GM19240 (cell line): Measurements from ENCODE around the gene XPR1.

Source experiments
- DNase-seq: peaks from one replicate; pipeline ENCODE4 v3.0.0; 2011; ENCODE audit warnings: low spot score; ENCODE audit not compliant: insufficient read length

The XPR1 gene

GRCh38 chr1:180884588-180885300, 252.9 kb downstream of the XPR1 start:
- no peak for DNase-seq

GRCh38 chr1:180886338-180886737, 254.5 kb downstream of the XPR1 start:
- no peak for DNase-seq

- no peak for DNase-seq
Observed at GRCh38 chr1:180887841-180888240, 256.0 kb downstream of the XPR1 start.

GRCh38 chr1:180888870-180889269, 257.0 kb downstream of the XPR1 start:
- no peak for DNase-seq

GRCh38 chr1:180889325-180889724, 257.5 kb downstream of the XPR1 start:
- no peak for DNase-seq

- no peak for DNase-seq
Observed at GRCh38 chr1:180892272-180892671, 260.4 kb downstream of the XPR1 start.

GRCh38 chr1:180892675-180893074, 260.9 kb downstream of the XPR1 start:
- DNase-seq: no peak

GRCh38 chr1:180893614-180894013, 261.8 kb downstream of the XPR1 start:
- DNase-seq: no peak

GRCh38 chr1:180896161-180896560, 264.3 kb downstream of the XPR1 start:
- DNase-seq: no peak

- DNase-seq: no peak
Observed at GRCh38 chr1:180898441-180899219, 266.8 kb downstream of the XPR1 start.

GRCh38 chr1:180899262-180899661, 267.4 kb downstream of the XPR1 start:
- no peak for DNase-seq

GRCh38 chr1:180901076-180901990, 269.5 kb downstream of the XPR1 start:
- no peak for DNase-seq

- DNase-seq: no peak
Observed at GRCh38 chr1:180902541-180902940, 270.7 kb downstream of the XPR1 start.

- DNase-seq: no peak
Observed at GRCh38 chr1:180905927-180906326, 274.1 kb downstream of the XPR1 start.

- DNase-seq: no peak
Observed at GRCh38 chr1:180906511-180906910, 274.7 kb downstream of the XPR1 start.

- DNase-seq: no peak
Observed at GRCh38 chr1:180907313-180908055, 275.7 kb downstream of the XPR1 start.

- no peak for DNase-seq
Observed at GRCh38 chr1:180908074-180908765, 276.4 kb downstream of the XPR1 start.

GRCh38 chr1:180909005-180909414, 277.2 kb downstream of the XPR1 start:
- DNase-seq: no peak

- DNase-seq: no peak
Observed at GRCh38 chr1:180909462-180909976, 277.7 kb downstream of the XPR1 start.

- DNase-seq: no peak
Observed at GRCh38 chr1:180911640-180912191, 279.9 kb downstream of the XPR1 start.
